Chondrocyte (in vitro differentiated cells): ENCODE results near the gene CRISPLD2. TPM values are rescaled to one million over a fixed set of nuclear protein-coding genes. Genes with fewer than 3 reads are reported as not detected.

ENCODE experiments used
- DNase-seq: peaks from one replicate; pipeline ENCODE4 v3.0.0; 2021; ENCODE audit warnings: mixed read lengths, low spot score
- H3K27ac Mint-ChIP-seq: one replicate; pipeline ENCODE4 v1.8.0; 2021; ENCODE audit warnings: mild to moderate bottlenecking, moderate library complexity, mixed read lengths; ENCODE audit not compliant: unreplicated experiment
- H3K27me3 Mint-ChIP-seq: 2 replicates; pipeline ENCODE4 v1.8.0; 2021; ENCODE audit warnings: low read depth, mixed read lengths
- H3K36me3 Mint-ChIP-seq: 2 replicates; pipeline ENCODE4 v1.8.0; 2021; ENCODE audit warnings: low read depth, mixed read lengths
- H3K4me1 Mint-ChIP-seq: 2 replicates; pipeline ENCODE4 v1.8.0; 2021; ENCODE audit warnings: low read depth, mild to moderate bottlenecking, mixed read lengths
- H3K4me3 Mint-ChIP-seq: one replicate; pipeline ENCODE4 v1.8.0; 2021; ENCODE audit warnings: mild to moderate bottlenecking, moderate library complexity, mixed read lengths; ENCODE audit not compliant: unreplicated experiment
- H3K9me3 Mint-ChIP-seq: 2 replicates; pipeline ENCODE4 v1.8.0; 2021; ENCODE audit warnings: low read depth, mixed read lengths
- CTCF ChIP-seq: fragments of 200-600 bp; sonication (generic); IDR thresholded peaks from 2 replicates; pipeline ENCODE4 v1.5.0; 2021; ENCODE audit warnings: antibody characterized with exemption, mild to moderate bottlenecking, moderate library complexity
- total RNA-seq: library from RNA; stranded (reverse); gene quantifications from 3 replicates; pipeline ENCODE4 v1.2.1, GENCODE V29; 2021

Gene CRISPLD2
- total RNA-seq, 1 donor from 2014 or later: 12.1 TPM

GRCh38 chr16:84843149-84844048, 23.6 kb downstream of the CRISPLD2 start:
- H3K9me3 Mint-ChIP-seq: no peaks in the 10 kb centered on the region
- H3K27me3 Mint-ChIP-seq: no peaks in the 10 kb centered on the region
- peaks cover 64% of the 10 kb centered on the region for H3K4me1 Mint-ChIP-seq
- TF ChIP-seq CTCF: no peak
- H3K27ac Mint-ChIP-seq: peak overlapping the region; percentile 73
- no peak overlapping the region for H3K4me3 Mint-ChIP-seq
- DNase-seq: no peak
- no peaks in the 10 kb centered on the region for H3K36me3 Mint-ChIP-seq

- no peak for TF ChIP-seq CTCF
- no peak for DNase-seq
- Mint-ChIP-seq H3K27ac (peak overlapping the region; percentile 73), H3K27me3 (no peaks in the 10 kb centered on the region), H3K9me3 (no peaks in the 10 kb centered on the region), H3K4me1 (peaks cover 60% of the 10 kb centered on the region), H3K36me3 (no peaks in the 10 kb centered on the region), H3K4me3 (no peak overlapping the region)
Observed at GRCh38 chr16:84844049-84844350, 24.2 kb downstream of the CRISPLD2 start.

- Mint-ChIP-seq H3K27me3 (no peaks in the 10 kb centered on the region), H3K36me3 (no peaks in the 10 kb centered on the region), H3K4me1 (peaks cover 52% of the 10 kb centered on the region), H3K9me3 (no peaks in the 10 kb centered on the region), H3K27ac (peak overlapping the region; percentile 73), H3K4me3 (no peak overlapping the region)
- no peak for TF ChIP-seq CTCF
- no peak for DNase-seq
Observed at GRCh38 chr16:84844559-84845495, 25.0 kb downstream of the CRISPLD2 start.

GRCh38 chr16:84845496-84846002, 25.8 kb downstream of the CRISPLD2 start:
- no peak overlapping the region for H3K27ac Mint-ChIP-seq
- H3K36me3 Mint-ChIP-seq: no peaks in the 10 kb centered on the region
- no peak overlapping the region for H3K4me3 Mint-ChIP-seq
- no peak for TF ChIP-seq CTCF
- no peak for DNase-seq
- H3K9me3 Mint-ChIP-seq: no peaks in the 10 kb centered on the region
- H3K27me3 Mint-ChIP-seq: no peaks in the 10 kb centered on the region
- H3K4me1 Mint-ChIP-seq: peaks cover 46% of the 10 kb centered on the region
